ENCODE data around the gene ZC3H6. TPM values are rescaled to one million over a fixed set of nuclear protein-coding genes. Genes with fewer than 3 reads are reported as not detected.

The ZC3H6 gene
- total and polyA plus RNA-seq, 2 of the 4 experiments (the other 2 are of a cell fraction) = 0.55 to 2.0 TPM

- dilution Hi-C loops (cut with HindIII; ENCODE audit: low sequenced_read_pairs, unreplicated experiment) (no loop called here), intact Hi-C loops (cut with micrococcal nuclease) (loop anchor here (10.0 kb wide), 1 partner anchor 315 kb away; no protein-coding TSS in a partner anchor), in situ Hi-C loops (cut with MboI; ENCODE audit: low sequenced_read_pairs) (loop anchor here (25.0 kb wide), 1 partner anchor 177 kb away; the partner anchor contains the start of gene RGPD8)
- CTCF ChIA-PET = interaction anchor here (1.0 to 1.1 kb wide), 2 partner anchors 13 to 133 kb away, joined by 3 read pairs; no protein-coding TSS in a partner anchor
- H2BK5ac ChIP-seq (ENCODE audit: low read depth, low read length, poor library complexity, severe bottlenecking) = no peak overlapping the region
- no peaks in the 10 kb centered on the region for H4K20me1 ChIP-seq (ENCODE audit: insufficient read depth, low read length)
- no peak overlapping the region for H3K9ac ChIP-seq (ENCODE audit: low read depth, low read length)
- POLR2A ChIA-PET (ENCODE audit: unreplicated experiment) = no interaction called here
- H3K56ac ChIP-seq (ENCODE audit: extremely low read depth, insufficient read depth, low read length) = no peak overlapping the region
- H3K23ac ChIP-seq (ENCODE audit: low read depth, low read length) = no peak overlapping the region
- H3K4me2 ChIP-seq (ENCODE audit: low read depth, low read length) = no peak overlapping the region
- H2BK120ac ChIP-seq (ENCODE audit: low read depth, low read length) = no peak overlapping the region
- no peak overlapping the region for H2BK15ac ChIP-seq (ENCODE audit: low read depth, low read length)
- no peak overlapping the region for H3K4ac ChIP-seq (ENCODE audit: low read depth, low read length)
- no peaks in the 10 kb centered on the region for H3K4me1 ChIP-seq (ENCODE audit: control insufficient read depth, insufficient read depth, low read length)
- H3K4me3 ChIP-seq (ENCODE audit: insufficient read depth, low read depth, low read length) = no peak overlapping the region
- BruUV-seq (replicated peaks) = no TSS peak
- H3K14ac ChIP-seq (replicated peaks; ENCODE audit: low read depth, low read length) = no peak overlapping the region
- H2BK20ac ChIP-seq (ENCODE audit: low read depth, low read length) = no peak overlapping the region
- no peak overlapping the region for H2AFZ ChIP-seq (replicated peaks; ENCODE audit: low read length, poor library complexity)
- no peak overlapping the region for H2AK5ac ChIP-seq (ENCODE audit: low read depth, low read length)
- WGBS, 2 experiments (ENCODE audit: extremely low coverage in 2 of 2, insufficient read length in 1 of 2) = no CpG with 5 or more reads among the region's 3 CpGs
- H3K79me1 ChIP-seq (ENCODE audit: low read depth in 1 of 2, low read length in 2 of 2) = no peaks in the 10 kb centered on the region
- ATAC-seq (ENCODE audit: low read depth) = no peak
- H3K9me3 ChIP-seq (ENCODE audit: control insufficient read depth, insufficient read depth, low read length) = peaks cover 3% of the 10 kb centered on the region
- DNase-seq = no peak
- no peak overlapping the region for H3K18ac ChIP-seq (ENCODE audit: low read depth, low read length)
- H4K8ac ChIP-seq (ENCODE audit: low read depth in 2 of 2, low read length in 2 of 2) = no peak overlapping the region
- H3K27ac ChIP-seq (ENCODE audit: insufficient read depth, low read length) = no peak overlapping the region
- H3K27me3 ChIP-seq (ENCODE audit: control insufficient read depth, insufficient read depth, low read length) = peaks cover 4% of the 10 kb centered on the region; the same call in 1 of the 2 replicates
- TF ChIP-seq POLR2A (IDR thresholded peaks at IDR 0.05; ENCODE audit: low read depth, low read length) (no peak), NFE2L2 (IDR thresholded peaks at IDR 0.05; ENCODE audit: low read depth, low read length) (no peak), RAD21 (IDR thresholded peaks at IDR 0.05; ENCODE audit: low read length) (no peak), MXI1 (IDR thresholded peaks at IDR 0.05; ENCODE audit: borderline replicate concordance, low read depth, low read length) (no peak), USF2 (IDR thresholded peaks at IDR 0.05; ENCODE audit: low read depth, low read length) (no peak), CHD1 (IDR thresholded peaks at IDR 0.05; ENCODE audit: low read depth, low read length) (no peak), MAZ (IDR thresholded peaks at IDR 0.05; ENCODE audit: borderline replicate concordance, low read depth, low read length) (no peak)
- no peaks in the 10 kb centered on the region for H3K9me1 ChIP-seq (ENCODE audit: insufficient read depth, low read length)
- H4K91ac ChIP-seq (ENCODE audit: insufficient read depth, low read depth, low read length) = no peak overlapping the region
- H4K5ac ChIP-seq (ENCODE audit: low read depth, low read length) = no peak overlapping the region
- no peak overlapping the region for H2AK9ac ChIP-seq (replicated peaks; ENCODE audit: low read depth, low read length, poor library complexity)
- H3K36me3 ChIP-seq (ENCODE audit: control insufficient read depth, insufficient read depth, low read length) = no peaks in the 10 kb centered on the region
Measured at GRCh38 chr2:112260295-112260625, 15.1 kb upstream of the ZC3H6 start.

All from IMR-90 (cell line).